NB4 (cell line): Measurements from ENCODE around the gene ARHGAP20.

ENCODE experiments used
- CTCF ChIP-seq: IDR thresholded peaks from one replicate; pipeline ENCODE4 v1.5.1; 2012; ENCODE audit warnings: low read depth, low read length
- MYC ChIP-seq: IDR thresholded peaks from 2 replicates; pipeline ENCODE4 v1.6.1; 2011; ENCODE audit warnings: low read depth, low read length

- TF ChIP-seq CTCF, result no peak
- TF ChIP-seq MYC, result no peak
Measured at GRCh38 chr11:110710628-110711381, 1.4 kb downstream of the ARHGAP20 start.
